Peyer's patch (tissue), 4 donors: ENCODE results near the gene TYMP.

ENCODE experiments used
- POLR2A ChIP-seq, 2 donors: fragments of 450-650 bp; IDR thresholded peaks; one replicate each; pipeline ENCODE4 v1.5.1; 2017; ENCODE audit warnings: antibody characterized with exemption in 2 of 2, mild to moderate bottlenecking in 2 of 2, moderate library complexity in 2 of 2
- TF ChIP-seq, protein P1 (sequence below), 6 experiments: fragments of 450-650 bp in 4 of 6; fragments of 200-600 bp in 2 of 6; sonication (generic) in 1 of 6; IDR thresholded peaks; one replicate each; pipeline ENCODE4 v1.5.1; 2017 to 2019; ENCODE audit warnings: antibody characterized with exemption in 6 of 6, mild to moderate bottlenecking in 3 of 6, moderate library complexity in 1 of 6

DNA sequence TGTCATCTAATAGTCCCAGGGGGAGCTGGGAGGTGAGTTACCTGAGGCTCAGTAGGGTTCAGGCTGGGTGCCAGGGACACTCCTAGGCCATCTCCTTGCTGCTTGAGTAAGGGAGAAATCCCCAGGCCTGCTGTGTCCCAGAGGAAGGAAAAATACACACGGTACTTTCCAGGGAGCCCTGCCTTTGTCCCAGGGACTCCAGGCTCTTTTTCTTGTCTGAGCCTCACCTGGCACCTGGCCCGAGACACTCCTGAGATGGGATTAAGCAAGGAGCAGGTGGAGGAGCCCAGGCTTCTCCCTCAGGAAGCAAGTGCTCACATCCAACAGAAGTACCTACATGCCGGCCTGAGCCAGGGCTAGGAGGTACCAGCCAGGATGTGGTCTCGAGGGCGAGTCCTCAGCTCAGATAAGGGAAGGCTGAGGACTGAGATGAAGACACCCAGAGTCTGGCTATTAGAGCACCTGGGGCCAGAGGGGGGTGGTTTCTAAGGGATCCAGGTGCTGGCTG is 15.0 kb upstream of the TYMP start:
- TF ChIP-seq, protein P1, sequence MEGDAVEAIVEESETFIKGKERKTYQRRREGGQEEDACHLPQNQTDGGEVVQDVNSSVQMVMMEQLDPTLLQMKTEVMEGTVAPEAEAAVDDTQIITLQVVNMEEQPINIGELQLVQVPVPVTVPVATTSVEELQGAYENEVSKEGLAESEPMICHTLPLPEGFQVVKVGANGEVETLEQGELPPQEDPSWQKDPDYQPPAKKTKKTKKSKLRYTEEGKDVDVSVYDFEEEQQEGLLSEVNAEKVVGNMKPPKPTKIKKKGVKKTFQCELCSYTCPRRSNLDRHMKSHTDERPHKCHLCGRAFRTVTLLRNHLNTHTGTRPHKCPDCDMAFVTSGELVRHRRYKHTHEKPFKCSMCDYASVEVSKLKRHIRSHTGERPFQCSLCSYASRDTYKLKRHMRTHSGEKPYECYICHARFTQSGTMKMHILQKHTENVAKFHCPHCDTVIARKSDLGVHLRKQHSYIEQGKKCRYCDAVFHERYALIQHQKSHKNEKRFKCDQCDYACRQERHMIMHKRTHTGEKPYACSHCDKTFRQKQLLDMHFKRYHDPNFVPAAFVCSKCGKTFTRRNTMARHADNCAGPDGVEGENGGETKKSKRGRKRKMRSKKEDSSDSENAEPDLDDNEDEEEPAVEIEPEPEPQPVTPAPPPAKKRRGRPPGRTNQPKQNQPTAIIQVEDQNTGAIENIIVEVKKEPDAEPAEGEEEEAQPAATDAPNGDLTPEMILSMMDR (IDR thresholded peaks at IDR 0.05): no peak
- no peak for TF ChIP-seq POLR2A (IDR thresholded peaks at IDR 0.05)
